Muscle layer of duodenum (tissue), 2 donors: ENCODE results near the gene TBC1D9.

Source experiments
- H3K27ac ChIP-seq: one replicate; pipeline ENCODE4 v1.7.0; 2013; ENCODE audit warnings: mild to moderate bottlenecking, low read length
- H3K27me3 ChIP-seq: one replicate; pipeline ENCODE4 v1.7.0; 2013; ENCODE audit warnings: low read depth, mild to moderate bottlenecking, control low read depth, low read length
- H3K36me3 ChIP-seq, 2 donors: one replicate each; pipeline ENCODE4 v1.7.0; 2013; ENCODE audit warnings: low read length in 2 of 2, control low read depth in 1 of 2, mild to moderate bottlenecking in 1 of 2; ENCODE audit not compliant: insufficient read depth in 2 of 2, control insufficient read depth in 1 of 2
- H3K4me1 ChIP-seq, 2 donors: one replicate each; pipeline ENCODE4 v1.7.0; 2013; ENCODE audit warnings: low read length in 2 of 2, mild to moderate bottlenecking in 2 of 2, control low read depth in 1 of 2, moderate library complexity in 1 of 2; ENCODE audit not compliant: insufficient read depth in 2 of 2, control insufficient read depth in 1 of 2
- H3K4me3 ChIP-seq, 2 donors: one replicate each; pipeline ENCODE4 v1.7.0; 2013; ENCODE audit warnings: low read length in 2 of 2, low read depth in 1 of 2, mild to moderate bottlenecking in 1 of 2
- H3K9me3 ChIP-seq, 2 donors: one replicate each; pipeline ENCODE4 v1.7.0; 2013; ENCODE audit warnings: low read length in 2 of 2, control low read depth in 1 of 2, mild to moderate bottlenecking in 1 of 2; ENCODE audit not compliant: control insufficient read depth in 1 of 2
- donor health status: healthy.

TBC1D9 gene

DNA sequence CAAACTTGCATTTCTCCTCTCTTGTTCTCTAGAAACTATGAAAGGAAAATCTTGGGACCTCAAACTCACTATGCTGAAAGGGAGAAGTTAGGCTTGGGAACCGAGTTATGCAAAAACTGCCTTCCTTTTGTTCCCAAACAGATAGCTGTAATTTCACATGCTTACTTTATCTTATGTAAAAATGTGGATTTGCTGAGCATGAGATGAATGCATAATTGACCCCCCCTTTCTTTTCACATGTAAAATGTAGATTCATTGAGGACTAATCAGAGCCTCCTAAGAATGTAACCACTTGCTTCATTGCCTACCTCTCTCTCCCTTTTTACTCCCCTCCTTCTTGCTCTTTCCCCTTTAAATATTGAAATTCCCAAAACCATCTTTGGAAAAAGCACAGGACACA, 18.0 kb downstream of the TBC1D9 start:
- Histone ChIP-seq H3K36me3 (no peaks in the 10 kb centered on the region), H3K4me1 (peaks cover 7 to 16% of the 10 kb centered on the region in 2 donors), H3K4me3 (no peak overlapping the region), H3K27ac (no peak overlapping the region), H3K9me3 (no peaks in the 10 kb centered on the region), H3K27me3 (no peaks in the 10 kb centered on the region)

DNA sequence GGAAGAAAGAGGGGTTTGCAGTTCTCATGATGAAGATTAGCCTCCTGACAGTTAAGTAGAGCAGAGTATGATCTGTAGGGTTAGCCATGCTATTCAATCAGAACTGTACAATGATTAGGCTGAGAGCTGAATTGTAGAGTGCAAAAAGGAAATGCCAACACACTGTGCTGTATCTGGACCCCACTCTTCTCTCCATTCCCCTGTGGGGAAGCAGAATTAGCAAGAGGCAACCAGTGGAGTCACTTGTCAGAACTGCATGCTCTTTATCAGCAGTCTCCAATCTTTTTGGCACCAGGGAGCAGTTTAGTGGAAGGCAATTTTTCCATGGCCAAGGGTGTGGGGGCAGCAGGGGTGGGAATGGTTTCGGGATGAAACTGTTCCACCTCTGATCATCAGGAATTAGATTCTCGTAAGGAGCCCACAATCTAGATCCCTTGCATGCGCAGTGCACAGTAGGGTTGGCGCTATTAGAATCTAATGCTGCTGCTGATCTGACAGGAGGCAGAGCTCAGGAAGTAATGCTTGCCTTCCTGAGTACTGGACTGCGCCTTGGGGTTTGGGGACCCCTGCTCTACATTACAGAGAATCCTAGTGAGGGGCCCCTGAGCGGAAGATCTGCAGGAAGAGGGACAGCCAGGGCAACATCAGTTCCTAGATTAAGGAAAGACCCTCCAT, 19.4 kb downstream of the TBC1D9 start:
- no peak overlapping the region for H3K27ac ChIP-seq
- no peaks in the 10 kb centered on the region for H3K36me3 ChIP-seq
- no peak overlapping the region for H3K4me3 ChIP-seq
- no peaks in the 10 kb centered on the region for H3K27me3 ChIP-seq
- no peaks in the 10 kb centered on the region for H3K9me3 ChIP-seq
- peaks cover 7 to 13% of the 10 kb centered on the region in 2 donors for H3K4me1 ChIP-seq

- no peaks in the 10 kb centered on the region for H3K9me3 ChIP-seq
- H3K4me1 ChIP-seq = peaks cover 7 to 12% of the 10 kb centered on the region in 2 donors
- H3K4me3 ChIP-seq = no peak overlapping the region
- H3K27ac ChIP-seq = no peak overlapping the region
- H3K36me3 ChIP-seq = no peaks in the 10 kb centered on the region
- no peaks in the 10 kb centered on the region for H3K27me3 ChIP-seq
Measured at GRCh38 chr4:140735779-140736391, 20.3 kb downstream of the TBC1D9 start.

GRCh38 chr4:140735317-140735716, 20.9 kb downstream of the TBC1D9 start:
- Histone ChIP-seq H3K4me1 (peaks cover 3 to 6% of the 10 kb centered on the region in 2 donors), H3K36me3 (no peaks in the 10 kb centered on the region), H3K4me3 (no peak overlapping the region), H3K27me3 (no peaks in the 10 kb centered on the region), H3K9me3 (no peaks in the 10 kb centered on the region), H3K27ac (no peak overlapping the region)

- H3K4me1 ChIP-seq = peaks cover 4 to 9% of the 10 kb centered on the region in 2 donors
- H3K4me3 ChIP-seq = no peak overlapping the region
- H3K9me3 ChIP-seq = no peaks in the 10 kb centered on the region
- H3K36me3 ChIP-seq = no peaks in the 10 kb centered on the region
- H3K27me3 ChIP-seq = no peaks in the 10 kb centered on the region
- H3K27ac ChIP-seq = no peak overlapping the region
Measured at GRCh38 chr4:140732780-140733179, 23.4 kb downstream of the TBC1D9 start.

DNA sequence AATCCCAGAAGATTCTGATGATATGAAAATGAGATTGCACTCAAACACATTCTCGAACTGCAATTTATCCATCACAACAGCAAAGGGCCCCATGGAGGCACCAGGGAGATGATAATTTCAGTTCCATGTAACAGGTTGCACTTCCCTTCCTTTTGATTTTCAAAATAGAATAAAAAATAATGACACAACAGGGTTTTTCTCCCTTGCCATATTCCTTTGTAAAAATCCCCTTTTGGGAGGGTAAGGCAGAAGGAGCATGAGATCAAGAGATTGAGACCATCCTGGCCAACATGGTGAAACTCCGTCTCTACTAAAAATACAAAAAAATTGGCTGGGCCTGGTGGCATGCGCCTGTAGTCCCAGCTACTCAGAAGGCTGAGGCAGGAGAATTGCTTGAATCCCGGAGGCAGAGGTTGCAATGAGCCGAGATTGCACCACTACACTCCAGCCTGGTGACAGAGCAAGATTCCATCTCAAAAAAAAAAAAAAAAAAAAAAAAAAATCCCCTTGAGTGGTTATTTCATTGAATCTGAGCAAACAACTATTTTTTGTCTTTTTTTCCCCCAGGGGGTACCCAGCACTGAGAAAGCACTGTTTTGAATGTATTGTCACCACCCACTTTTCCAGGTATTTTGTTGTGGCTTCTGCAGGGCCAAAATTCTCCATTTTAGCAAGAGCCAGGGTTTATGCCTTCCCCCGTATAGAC, 26.7 kb downstream of the TBC1D9 start:
- H3K27me3 ChIP-seq = no peaks in the 10 kb centered on the region
- H3K27ac ChIP-seq = no peak overlapping the region
- peaks cover 10 to 12% of the 10 kb centered on the region in 2 donors for H3K4me1 ChIP-seq

GRCh38 chr4:140726776-140727500, 29.2 kb downstream of the TBC1D9 start:
- H3K4me3 ChIP-seq = no peak overlapping the region
- no peaks in the 10 kb centered on the region for H3K27me3 ChIP-seq
- H3K27ac ChIP-seq = no peak overlapping the region
- no peaks in the 10 kb centered on the region for H3K9me3 ChIP-seq
- peaks cover 10 to 12% of the 10 kb centered on the region in 2 donors for H3K4me1 ChIP-seq
- no peaks in the 10 kb centered on the region for H3K36me3 ChIP-seq

More for the DNA sequence above, 26.7 kb downstream of the TBC1D9 start:
- no peak overlapping the region for H3K4me3 ChIP-seq
- no peaks in the 10 kb centered on the region for H3K9me3 ChIP-seq
- no peaks in the 10 kb centered on the region for H3K36me3 ChIP-seq

- Histone ChIP-seq H3K36me3 (no peaks in the 10 kb centered on the region), H3K27ac (no peak overlapping the region), H3K9me3 (no peaks in the 10 kb centered on the region), H3K4me3 (no peak overlapping the region), H3K4me1 (peaks cover 10 to 18% of the 10 kb centered on the region in 2 donors), H3K27me3 (no peaks in the 10 kb centered on the region)
Measured at GRCh38 chr4:140725556-140725955, 30.6 kb downstream of the TBC1D9 start.

- H3K27me3 ChIP-seq = no peaks in the 10 kb centered on the region
- no peak overlapping the region for H3K4me3 ChIP-seq
- no peak overlapping the region for H3K27ac ChIP-seq
- H3K4me1 ChIP-seq = peaks cover 10 to 22% of the 10 kb centered on the region in 2 donors
- no peaks in the 10 kb centered on the region for H3K36me3 ChIP-seq
- no peaks in the 10 kb centered on the region for H3K9me3 ChIP-seq
Measured at GRCh38 chr4:140724760-140725159, 31.4 kb downstream of the TBC1D9 start.

- H3K27me3 ChIP-seq = no peaks in the 10 kb centered on the region
- peak overlapping the region; percentile 14 for H3K27ac ChIP-seq
- no peaks in the 10 kb centered on the region for H3K9me3 ChIP-seq
- no peaks in the 10 kb centered on the region for H3K36me3 ChIP-seq
- H3K4me3 ChIP-seq = peak overlapping the region; percentile 3 to 47
- H3K4me1 ChIP-seq = peaks cover 5 to 19% of the 10 kb centered on the region in 2 donors
Measured at GRCh38 chr4:140720387-140721304, 35.5 kb downstream of the TBC1D9 start.
